ENCODE results near the gene DDX52. TPM values are rescaled to one million over a fixed set of nuclear protein-coding genes. Genes with fewer than 3 reads are reported as not detected.

Gene DDX52
- total RNA-seq, 1 donor from 2014 or later, result 19.4 TPM

GRCh38 chr17:37585066-37585465 is 58.2 kb downstream of the DDX52 start:
- no peak for DNase-seq (ENCODE audit: low spot score)

DNA sequence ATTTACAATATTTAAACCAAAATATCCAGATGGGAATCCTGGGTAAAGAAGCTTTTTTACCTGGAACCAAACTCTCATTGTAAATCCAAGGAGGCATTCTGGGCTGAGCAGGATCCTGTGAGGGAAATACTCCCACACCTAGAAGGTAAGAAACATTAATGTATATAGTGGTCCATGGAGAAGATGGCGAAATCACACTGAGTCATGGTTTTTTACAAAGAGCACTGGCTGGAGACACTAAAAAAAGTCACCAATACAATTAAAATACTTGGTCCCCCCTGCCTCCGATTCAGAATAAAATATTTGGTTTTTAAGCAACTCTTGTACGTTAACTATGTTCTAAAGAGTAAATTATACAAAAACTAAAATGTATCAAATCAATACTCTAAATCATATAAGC is 67.0 kb downstream of the DDX52 start:
- DNase-seq (ENCODE audit: low spot score), result no peak

GRCh38 chr17:37574427-37574826 is 68.8 kb downstream of the DDX52 start:
- no peak for DNase-seq (ENCODE audit: low spot score)

GRCh38 chr17:37571674-37572073 is 71.6 kb downstream of the DDX52 start:
- DNase-seq (ENCODE audit: low spot score), result no peak

DNA sequence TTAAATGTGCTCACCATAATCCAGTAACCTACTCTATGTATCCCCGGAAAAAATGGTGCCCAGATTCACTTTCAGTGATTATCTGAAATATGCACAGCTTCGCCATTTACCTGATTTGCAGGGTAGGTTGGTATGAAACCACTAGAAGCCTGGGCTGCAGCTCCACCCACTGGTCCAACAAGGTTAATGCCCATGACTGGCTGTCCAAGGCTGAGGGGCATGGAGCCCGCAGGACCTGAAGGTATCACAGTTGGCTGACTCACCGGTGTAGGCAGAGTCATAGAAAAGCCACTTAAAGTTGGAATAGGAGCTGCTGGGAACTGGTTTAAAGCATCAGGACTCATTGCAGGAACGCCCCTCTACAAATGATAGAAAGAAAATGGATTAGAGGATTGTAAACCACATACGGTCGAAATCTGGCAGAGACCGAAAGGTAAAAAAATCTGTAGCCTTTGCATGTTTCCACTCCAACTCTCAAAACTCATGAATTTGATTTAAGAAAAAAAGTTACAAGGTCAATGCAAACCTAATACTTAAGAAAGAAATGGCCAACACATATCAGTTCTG is 72.6 kb downstream of the DDX52 start:
- DNase-seq (ENCODE audit: low spot score), result no peak

- DNase-seq (ENCODE audit: low spot score), result no peak
These were observed 74.7 kb downstream of the DDX52 start for GRCh38 chr17:37568350-37569053.

DNA sequence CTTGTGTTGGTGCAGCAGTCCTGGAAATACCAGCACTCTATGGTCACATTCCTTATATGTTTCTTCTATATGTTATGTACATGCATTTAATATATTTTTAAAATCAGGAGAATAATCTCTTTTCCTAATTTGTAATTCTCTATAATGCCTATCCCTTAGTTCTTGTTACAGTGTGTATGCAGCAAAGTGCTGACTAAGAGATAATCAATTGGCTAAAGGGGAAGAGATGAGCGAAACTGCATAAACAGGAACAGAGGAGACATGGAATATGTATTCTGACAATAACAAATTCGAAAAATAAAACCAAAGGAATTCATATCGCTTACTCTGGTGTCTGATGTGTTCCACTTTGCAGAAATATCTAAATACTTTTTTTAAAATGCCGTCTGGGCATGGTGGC is 75.7 kb downstream of the DDX52 start:
- DNase-seq (ENCODE audit: low spot score), result no peak

DNA sequence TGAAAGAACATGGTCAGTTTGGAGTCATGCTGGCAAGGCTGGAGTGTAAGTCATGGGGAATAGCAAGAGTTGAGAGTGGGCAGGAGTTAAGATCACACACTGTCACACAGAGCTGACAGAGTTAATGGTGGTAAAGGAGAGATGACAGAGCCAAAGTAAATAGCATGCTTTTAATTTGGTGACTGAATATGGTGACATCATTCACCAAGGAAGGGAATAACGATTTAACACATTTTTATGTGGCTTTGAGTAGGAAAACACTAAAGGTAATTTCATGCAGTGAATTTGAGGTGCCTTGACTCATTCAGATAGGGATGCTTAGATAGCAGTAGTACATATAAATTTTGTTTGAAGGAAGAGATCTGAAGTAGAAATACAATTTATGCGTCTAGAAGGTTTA is 76.1 kb downstream of the DDX52 start:
- DNase-seq (ENCODE audit: low spot score), result no peak

DNA sequence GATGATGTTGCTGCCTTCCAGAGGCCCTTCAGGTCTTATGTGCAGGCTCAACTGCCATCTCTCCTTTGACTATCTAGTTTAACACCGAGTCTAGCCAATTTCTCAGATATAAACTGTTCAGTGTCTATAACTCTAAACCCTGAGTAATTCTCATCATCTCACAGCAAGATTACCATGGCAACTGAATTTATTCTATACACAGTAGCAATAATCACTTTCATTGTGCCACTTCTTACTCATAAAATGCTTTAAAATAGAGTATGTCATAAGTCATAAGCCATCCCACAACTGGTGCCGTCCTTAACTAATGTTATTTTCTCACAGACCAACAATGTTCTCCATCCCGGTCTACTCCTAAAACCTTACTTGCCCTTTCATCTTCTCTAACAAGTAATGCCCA is 79.0 kb downstream of the DDX52 start:
- DNase-seq (ENCODE audit: low spot score), result no peak

DNA sequence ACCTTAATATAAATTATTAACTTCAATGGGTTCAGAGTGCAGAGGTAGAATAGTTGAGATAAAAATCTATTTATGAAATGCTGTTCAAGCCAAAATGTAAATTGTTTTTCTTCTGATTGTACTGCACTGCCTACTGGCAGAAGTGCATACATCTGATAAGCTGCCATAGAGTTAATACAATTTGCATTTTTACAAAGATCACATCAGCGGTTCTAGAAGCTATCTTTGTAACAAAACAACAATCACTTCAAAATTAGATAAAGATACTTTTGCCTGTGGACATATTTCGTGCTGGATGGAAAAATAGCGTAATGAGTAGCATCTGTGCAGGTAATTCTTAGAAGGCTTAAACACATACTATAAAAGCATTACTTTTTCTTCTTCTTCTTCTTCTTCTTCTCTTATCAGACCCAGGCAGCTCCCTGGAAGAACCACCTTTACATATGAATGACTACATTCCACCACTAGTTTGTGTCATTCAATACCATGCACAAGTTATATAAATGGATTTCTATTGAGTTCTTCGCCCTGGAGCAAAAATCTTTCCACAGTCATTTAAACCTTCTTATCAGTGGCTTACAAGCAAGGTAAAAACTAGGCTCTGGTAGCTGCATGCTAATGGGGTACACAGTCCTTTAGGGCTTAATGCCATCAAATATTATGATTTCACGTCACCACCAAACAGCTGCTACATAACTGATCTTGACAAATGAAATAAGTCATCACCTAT is 81.1 kb downstream of the DDX52 start:
- DNase-seq (ENCODE audit: low spot score), result no peak

Small RNA genes within 50 kb of the gene (microRNA-seq; reads per million reads assigned to microRNA genes)
- gene MIR378J (ENCODE audit: borderline number of aligned reads), result not detected

Other genes with a start within 250 kb of the DDX52 start
- 59.1 TPM for gene ACACA, start 236.6 kb downstream of the DDX52 start, total RNA-seq
- 19.4 TPM for gene TADA2A, start 236.6 kb downstream of the DDX52 start, total RNA-seq
- gene DUSP14, start 153.6 kb downstream of the DDX52 start, total RNA-seq, result 27.0 TPM
- 40.8 TPM for gene SYNRG, start 34.0 kb downstream of the DDX52 start, total RNA-seq
- not detected for gene HNF1B, start 101.6 kb upstream of the DDX52 start, total RNA-seq

Measured in mesenteric fat pad (tissue), 1 donor.